NCI-H2107 treated with DMSO at 0.1 percent for 48 hours (cell line): ENCODE results near the gene ARHGEF17.

Experiments
- DNase-seq: peaks from one replicate; lab custom pipeline; 2025; ENCODE audit not compliant: unreplicated experiment; lab: John Stamatoyannopoulos, UW

The ARHGEF17 gene

DNA sequence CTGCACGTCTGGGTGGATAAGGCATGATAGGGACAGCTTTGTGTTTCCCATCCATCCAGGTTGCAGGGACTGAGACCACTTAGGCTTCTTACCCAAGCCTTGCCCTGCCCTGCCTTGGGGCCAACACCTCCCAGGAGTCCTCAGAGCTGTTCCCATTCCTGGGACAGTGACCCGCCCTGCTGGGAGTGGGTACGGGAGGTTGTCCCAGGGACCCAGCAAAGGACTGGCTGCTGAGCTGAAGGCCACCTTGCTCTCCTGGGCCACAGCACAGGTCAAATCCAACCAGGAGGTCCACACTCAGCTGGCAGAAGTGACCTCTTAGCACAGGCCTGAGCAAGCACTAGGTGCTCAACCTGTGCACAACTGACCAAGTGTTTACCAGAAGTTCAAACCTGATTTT, 16.9 kb upstream of the ARHGEF17 start:
- DNase-seq = no peak

DNA sequence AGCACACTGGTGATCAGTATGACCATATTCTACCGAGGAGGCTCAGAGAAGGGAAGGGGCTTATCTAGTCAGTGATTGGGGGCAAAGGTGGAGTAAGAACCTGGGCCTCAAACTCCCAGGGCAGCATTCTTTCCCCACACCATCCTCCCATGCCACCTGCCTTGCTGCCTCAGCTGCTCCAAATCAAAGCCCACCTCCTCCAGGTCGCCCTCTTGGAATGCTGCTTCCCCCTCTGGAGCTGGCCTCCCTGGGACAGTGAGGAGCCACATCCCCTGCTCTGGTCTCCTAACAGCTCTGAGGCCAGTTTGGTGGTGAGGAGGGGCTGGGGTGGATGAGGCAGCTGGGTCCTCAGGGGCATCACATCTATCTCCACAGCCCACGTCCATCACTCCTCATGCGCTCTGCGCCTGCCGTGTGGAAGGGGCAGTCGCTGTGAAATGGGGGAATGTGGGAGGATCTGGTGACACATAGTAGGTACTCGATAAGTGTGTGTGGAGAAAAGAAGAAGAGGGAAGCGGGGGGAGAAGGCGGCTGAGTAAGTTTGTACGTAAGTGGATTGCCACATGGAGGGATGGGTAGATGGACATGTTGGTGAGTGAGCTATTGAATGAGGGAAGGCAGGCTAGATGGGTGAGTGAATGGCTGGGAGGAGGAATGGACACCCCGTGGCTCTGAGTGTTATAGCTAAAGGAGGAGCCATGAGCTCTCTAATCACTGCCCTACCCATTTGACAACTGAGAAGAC, 16.1 kb upstream of the ARHGEF17 start:
- no peak for DNase-seq

DNA sequence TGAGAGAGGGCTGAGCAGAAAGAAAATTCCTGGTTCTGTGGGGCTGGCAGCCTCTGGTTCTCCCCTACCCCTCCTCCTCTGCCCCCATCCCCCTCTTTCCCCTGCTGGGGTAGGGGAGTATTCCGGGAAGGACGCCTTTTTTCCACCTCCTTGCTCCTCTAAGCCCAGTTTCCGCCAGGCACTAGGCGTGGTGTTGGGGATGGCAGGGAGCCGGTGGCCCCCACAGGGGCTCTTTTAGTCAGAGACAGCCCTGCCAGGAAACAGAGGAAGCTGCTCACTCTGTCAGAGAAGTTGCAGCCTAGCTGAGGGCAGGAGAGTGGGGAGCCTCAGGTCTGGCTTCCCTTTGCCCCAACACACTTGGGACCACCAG, 15.6 kb upstream of the ARHGEF17 start:
- no peak for DNase-seq

DNA sequence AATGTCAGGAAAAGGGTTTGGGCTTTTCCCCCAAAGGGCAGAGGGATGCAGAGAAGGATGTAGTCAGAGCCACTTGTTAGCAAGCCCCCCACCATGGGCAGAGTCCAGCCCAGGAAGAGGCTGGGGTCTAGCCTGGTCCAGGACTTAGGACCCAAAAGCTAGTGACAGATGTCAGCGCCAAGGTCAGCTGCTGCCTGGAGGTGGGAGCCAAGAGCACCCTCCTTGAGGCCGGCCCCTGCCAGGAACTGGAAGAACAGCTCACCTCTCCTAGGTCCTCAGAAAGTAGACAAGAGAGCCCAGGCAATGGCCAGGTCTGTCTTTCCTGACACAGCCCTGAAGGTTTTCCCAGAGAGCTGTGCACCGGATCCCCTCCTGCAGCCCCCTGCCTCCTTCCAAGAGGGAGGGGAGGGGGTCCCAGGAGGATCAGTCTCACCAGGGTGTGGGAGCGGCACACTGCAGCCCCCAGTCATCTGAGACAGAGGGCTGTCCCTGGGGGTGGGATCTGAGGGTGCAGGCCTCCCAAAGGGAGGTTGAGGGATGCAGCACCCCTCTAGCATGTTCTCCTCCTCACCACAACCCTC, 14.6 kb upstream of the ARHGEF17 start:
- no peak for DNase-seq

DNA sequence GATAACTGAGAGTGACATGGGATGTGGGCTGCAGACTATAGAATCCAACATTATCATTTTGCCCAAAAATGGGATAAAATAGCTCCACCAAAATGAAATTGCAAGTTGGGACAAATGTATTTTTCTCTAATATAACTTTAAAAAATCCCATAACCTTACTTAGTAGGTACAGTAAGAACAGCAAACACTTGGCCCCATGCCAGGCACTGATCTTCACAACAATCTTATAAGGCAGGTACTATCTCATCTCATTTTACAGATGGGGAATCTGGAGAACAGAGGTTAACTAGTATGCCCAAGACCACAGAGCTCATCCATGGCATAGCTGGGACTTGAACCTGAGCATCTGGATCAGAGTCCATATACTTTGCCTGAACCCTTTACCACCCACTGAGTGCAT, 13.5 kb upstream of the ARHGEF17 start:
- no peak for DNase-seq

DNA sequence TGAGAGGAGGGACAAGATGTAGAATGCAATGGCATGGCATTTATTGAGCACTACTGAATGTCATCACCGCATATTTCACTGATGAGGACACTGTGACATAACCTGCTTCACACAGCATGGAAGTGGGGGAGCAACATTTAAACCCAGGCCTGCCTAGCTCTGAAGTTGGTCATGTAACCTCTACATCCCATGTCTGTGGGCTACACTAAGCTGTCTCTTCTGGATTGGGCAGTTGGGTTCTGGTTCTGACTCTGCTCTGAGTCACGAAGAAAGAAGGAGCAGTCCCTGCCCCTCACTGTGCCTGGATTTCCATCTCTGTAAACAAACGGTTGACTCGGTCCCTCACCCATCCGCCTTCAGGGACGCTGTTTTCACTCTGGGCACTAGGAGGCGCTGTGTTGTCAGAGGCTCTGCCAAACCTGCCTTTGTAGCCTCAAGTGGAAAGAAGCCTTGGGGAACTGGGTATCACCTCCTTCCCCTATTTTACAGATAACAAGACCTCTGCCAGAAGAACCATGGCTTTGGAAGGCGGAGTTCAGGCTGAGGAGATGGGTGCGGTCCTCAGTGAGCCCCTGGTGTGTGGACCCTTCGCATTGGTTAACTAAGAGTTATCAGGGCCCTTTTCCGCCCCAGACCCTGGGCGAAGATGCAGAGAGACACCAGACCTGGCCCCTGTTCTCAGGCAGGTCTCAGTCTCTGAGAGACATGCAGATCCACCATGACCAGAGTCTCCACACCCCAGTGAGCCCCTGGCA, 12.7 kb upstream of the ARHGEF17 start:
- peak; percentile 46 for DNase-seq

DNA sequence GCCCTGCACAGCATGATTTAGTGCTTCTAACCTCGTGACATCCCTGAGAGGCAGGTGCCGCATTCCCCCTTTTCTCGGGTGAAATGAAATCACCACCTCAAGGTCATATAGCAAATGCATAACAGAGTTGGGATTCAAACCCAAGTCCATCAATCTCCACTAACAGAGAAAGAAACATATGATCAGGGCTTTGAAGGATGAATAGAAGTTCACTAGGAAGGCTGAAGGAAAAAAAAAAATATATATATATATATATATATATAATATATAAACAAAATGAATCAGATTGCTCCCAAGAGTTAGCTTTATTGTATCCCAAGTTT, 12.1 kb upstream of the ARHGEF17 start:
- no peak for DNase-seq

DNA sequence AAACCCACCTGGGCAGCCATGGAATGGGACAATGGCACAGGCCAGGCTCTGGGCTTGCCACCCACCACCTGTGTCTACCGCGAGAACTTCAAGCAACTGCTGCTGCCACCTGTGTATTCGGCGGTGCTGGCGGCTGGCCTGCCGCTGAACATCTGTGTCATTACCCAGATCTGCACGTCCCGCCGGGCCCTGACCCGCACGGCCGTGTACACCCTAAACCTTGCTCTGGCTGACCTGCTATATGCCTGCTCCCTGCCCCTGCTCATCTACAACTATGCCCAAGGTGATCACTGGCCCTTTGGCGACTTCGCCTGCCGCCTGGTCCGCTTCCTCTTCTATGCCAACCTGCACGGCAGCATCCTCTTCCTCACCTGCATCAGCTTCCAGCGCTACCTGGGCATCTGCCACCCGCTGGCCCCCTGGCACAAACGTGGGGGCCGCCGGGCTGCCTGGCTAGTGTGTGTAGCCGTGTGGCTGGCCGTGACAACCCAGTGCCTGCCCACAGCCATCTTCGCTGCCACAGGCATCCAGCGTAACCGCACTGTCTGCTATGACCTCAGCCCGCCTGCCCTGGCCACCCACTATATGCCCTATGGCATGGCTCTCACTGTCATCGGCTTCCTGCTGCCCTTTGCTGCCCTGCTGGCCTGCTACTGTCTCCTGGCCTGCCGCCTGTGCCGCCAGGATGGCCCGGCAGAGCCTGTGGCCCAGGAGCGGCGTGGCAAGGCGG, 11.4 kb upstream of the ARHGEF17 start:
- no peak for DNase-seq

DNA sequence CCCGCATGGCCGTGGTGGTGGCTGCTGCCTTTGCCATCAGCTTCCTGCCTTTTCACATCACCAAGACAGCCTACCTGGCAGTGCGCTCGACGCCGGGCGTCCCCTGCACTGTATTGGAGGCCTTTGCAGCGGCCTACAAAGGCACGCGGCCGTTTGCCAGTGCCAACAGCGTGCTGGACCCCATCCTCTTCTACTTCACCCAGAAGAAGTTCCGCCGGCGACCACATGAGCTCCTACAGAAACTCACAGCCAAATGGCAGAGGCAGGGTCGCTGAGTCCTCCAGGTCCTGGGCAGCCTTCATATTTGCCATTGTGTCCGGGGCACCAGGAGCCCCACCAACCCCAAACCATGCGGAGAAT, 10.9 kb upstream of the ARHGEF17 start:
- DNase-seq = no peak

DNA sequence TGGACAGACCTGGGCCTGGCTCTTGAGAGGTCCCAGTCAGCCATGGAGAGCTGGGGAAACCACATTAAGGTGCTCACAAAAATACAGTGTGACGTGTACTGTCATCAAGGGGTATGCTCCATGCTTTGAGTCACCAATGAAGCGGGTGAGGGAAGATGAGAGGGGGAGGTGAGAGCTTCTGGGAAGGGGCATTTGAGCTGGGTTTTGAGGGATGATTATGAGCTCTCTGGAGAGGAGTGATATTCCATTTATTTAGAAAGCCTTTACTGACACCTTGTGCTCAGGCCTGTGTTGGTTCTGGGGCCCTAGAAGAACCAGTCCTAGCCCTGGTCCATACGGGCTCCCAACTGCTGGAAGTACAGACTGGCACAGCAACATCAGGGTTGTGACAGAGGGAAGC, 10.4 kb upstream of the ARHGEF17 start:
- no peak for DNase-seq

DNA sequence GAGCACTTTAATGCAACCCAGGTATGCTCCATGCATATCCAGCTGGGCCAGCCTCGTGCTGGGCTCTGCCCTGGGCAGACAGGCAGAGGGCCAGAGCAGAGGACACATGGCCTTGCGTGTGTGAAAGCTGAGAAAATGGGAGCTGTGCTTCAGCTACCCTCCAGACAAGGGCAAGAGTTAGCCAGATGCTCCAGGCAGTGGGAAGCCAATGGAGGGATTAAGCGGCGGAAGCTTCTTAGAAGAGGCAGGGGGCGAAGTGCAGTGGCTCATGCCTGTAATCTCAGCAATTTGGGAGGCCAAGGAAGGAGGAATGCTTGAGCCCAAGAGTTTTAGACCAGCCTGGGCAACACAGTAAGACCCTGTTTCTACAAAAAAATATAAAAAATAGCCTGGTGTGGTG, 9.8 kb upstream of the ARHGEF17 start:
- DNase-seq = no peak

DNA sequence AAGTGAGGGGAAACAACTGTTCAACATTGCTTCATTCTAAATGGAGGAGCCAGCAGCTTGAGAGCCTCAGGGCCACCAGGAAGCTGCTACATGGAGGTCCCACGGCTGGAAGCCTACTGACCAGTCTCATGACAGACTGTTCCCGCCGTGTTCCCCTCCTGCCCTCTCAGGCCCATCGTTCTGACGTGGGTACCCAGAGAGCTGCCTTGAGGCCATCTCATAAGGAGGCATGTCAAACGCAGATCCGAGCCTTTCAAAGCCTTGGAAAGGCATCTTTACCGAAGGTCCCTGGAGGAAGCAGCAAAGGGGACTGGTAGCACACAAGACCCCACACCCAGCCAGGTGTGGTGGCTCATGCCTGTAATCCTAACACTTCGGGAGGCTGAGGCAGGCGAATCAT, 8.3 kb upstream of the ARHGEF17 start:
- no peak for DNase-seq

DNA sequence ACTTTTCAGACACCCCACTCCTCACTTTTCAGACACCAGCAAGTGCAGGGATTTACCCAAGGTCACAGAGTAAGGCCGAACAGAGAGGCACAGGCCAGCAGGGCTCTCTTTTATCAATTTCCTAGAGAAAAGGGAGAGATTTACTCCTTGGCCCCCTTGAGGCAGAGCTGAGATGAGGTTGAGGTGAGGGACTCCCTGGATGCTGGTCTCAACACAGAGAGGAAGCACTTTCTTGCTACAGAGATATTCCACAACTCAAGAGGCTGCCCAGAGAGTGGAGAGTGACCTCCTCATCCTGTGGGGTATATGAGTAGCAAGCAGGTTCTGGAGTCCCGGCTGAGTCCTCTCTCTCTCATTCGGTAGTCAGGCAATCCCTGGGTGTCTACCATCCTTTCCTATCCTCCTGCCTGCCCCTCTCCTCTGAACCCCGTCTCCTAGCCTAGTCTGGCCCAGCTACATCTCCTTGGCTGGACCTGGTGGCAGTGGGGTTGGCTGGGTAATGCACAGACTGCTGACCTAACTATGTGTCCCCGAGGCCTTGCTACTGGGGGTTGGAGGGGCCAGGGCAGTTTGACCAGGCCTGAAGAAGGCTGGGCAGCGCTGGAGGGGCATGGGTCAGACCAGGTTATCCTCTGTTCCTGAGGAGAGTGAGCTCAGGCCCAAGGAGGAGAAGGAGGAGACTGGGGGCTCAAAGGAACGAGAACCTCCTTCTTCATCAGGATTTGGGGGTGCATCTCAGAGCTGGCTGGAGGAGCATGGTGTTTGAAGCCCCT, 1.8 kb upstream of the ARHGEF17 start:
- no peak for DNase-seq

DNA sequence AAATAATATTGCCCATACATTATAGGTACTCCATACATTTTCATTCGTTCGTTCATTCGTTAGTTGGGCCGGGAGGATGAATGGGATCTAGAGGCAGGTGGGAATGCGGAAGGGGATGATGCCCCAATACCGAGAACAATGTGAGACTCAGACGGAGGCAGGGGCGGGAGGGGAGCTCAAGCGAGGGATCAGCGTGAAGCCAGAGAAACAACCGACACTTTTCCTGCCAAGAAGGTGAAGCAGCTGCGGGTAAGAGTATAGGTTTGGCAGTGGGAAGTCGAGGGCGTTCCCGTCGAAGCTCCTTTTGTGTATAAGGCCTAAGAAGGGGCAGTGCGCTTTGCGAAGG, 1.1 kb upstream of the ARHGEF17 start:
- DNase-seq = no peak

DNA sequence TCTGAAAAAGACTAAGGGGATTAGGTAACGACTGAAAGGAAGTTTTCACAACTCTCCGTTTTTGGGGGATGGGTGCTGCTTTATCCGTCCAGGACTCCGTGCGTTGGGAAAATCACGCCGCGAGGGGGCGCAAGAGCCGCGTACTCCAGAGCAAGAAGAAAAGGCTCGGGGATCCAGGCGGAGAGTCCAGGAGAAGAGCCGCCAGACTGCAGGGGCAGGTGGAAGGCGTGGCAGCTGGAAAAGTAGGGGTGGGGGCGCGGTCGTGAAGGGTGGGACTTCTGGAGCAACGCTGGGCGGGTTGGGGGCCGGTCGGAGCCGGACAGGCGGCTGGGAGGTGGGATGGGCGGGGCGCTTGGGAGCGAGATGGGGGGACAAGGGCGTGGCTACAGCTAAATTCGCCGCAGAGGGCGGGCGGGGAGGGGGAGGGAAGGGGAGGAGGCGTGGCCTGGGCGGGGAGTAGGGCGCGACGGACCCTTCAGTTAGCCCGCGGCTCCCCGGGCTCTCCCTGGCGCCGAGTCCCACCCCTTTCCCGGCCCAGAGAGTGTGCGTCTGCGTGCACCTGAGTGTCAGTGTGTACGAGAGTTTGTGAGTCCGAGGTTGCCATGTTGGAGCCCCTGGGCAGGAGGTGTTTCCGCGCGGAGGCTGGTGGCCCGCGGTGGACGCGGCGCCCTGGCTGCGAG, 613 bp upstream of the ARHGEF17 start:
- DNase-seq = peak; percentile 88

DNA sequence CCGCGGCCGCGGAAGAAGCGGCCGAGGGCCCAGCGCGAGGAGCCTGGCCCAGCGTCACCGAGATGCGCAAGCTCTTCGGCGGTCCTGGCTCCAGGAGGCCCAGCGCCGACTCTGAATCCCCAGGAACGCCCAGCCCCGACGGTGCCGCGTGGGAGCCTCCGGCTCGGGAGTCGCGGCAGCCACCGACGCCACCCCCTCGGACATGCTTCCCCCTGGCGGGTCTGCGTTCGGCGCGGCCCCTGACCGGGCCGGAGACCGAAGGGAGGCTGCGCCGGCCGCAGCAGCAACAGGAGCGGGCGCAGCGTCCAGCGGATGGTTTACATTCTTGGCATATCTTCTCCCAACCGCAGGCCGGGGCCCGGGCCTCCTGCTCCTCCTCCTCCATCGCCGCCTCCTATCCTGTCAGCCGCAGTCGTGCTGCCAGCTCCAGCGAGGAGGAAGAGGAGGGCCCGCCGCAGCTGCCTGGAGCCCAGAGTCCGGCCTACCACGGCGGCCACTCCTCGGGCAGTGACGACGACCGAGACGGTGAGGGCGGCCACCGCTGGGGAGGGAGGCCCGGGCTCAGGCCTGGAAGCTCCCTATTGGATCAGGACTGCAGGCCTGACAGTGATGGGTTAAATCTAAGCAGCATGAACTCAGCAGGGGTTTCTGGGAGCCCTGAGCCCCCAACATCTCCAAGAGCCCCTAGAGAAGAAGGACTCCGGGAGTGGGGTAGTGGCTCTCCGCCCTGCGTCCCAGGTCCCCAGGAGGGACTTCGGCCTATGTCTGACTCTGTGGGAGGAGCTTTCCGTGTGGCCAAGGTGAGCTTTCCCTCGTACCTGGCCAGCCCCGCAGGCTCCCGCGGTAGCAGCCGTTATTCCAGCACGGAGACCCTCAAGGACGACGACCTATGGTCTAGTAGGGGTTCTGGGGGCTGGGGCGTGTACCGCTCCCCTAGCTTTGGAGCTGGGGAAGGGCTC, 1.2 kb downstream of the ARHGEF17 start:
- DNase-seq = no peak

DNA sequence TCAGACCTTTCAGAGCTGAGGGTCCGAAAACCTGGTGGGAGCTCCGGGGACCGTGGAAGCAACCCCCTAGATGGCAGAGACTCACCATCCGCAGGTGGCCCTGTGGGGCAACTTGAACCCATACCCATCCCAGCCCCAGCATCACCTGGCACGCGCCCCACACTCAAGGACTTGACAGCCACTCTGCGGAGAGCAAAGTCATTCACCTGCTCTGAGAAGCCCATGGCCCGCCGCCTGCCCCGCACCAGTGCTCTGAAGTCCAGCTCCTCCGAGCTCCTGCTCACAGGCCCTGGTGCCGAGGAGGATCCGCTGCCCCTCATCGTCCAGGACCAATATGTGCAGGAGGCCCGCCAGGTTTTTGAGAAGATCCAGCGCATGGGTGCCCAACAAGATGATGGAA, 2.0 kb downstream of the ARHGEF17 start:
- DNase-seq = no peak

DNA sequence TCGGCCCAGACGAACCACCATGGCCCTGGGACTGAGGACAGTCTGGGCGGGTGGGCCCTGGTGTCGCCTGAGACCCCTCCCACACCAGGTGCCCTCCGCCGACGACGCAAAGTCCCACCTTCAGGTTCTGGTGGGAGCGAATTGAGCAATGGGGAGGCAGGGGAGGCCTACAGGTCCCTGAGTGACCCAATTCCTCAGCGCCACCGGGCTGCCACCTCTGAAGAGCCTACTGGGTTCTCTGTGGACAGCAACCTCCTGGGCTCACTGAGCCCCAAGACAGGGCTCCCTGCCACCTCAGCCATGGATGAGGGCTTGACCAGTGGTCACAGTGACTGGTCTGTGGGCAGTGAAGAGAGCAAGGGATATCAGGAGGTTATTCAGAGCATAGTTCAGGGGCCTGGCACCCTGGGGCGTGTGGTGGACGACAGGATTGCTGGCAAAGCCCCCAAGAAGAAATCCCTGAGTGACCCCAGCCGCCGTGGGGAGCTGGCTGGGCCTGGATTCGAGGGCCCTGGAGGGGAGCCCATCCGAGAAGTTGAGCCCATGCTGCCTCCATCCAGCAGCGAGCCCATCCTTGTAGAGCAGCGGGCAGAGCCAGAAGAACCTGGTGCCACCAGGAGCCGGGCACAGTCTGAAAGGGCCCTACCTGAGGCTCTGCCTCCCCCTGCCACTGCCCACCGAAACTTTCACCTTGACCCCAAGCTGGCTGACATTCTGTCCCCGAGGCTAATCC, 2.8 kb downstream of the ARHGEF17 start:
- DNase-seq = no peak

DNA sequence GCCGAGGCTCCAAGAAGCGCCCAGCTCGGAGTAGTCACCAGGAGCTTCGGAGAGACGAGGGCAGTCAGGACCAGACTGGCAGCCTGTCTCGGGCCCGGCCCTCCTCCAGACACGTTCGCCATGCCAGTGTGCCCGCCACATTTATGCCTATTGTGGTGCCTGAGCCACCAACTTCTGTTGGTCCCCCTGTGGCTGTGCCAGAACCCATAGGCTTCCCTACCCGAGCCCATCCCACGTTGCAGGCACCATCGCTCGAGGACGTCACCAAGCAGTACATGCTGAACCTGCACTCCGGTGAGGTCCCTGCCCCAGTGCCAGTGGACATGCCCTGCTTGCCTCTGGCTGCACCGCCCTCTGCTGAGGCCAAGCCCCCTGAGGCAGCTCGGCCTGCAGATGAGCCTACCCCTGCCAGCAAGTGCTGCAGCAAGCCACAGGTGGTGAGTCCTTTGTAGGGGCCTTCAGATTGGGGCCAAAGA, 3.4 kb downstream of the ARHGEF17 start:
- no peak for DNase-seq
